Measurements from ENCODE around the gene ZFR. TPM values are rescaled to one million over a fixed set of nuclear protein-coding genes. Genes with fewer than 3 reads are reported as not detected.

The ZFR gene
- polyA plus RNA-seq, 1 of the 3 experiments (the other 2 are of a cell fraction) = 24.6 TPM

DNA sequence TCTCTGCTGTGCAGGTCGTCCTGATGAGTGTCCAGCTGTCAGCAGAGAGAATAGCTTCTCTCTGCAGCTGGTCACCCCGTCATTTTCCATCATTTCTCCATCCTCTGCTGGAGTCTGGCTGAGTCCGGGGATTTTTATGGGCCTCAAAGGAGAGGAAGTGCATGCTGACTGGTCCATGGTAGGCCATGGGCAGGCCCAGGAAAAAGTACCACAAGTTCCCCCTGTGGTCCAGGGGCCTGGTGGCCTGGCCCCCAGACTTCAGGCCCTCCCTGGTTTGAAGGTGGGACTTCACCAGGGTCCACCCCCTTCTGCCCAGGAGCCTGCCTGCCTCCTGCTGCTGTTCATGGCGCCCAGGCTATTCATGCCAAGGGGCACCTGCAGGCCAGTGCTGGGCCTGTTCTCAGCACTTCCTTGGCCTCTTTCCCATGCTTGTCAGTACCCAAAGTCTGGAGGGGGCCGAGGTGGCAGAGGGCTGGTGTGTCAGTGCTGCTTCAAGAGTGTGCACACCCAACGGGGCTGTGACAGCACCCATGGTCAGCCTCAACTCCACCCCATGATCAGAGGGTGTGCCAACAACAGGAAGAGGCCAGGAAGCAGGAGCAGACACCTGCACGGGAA lies 124.5 kb downstream of the ZFR start:
- no peaks in the 10 kb centered on the region for H3K9me3 ChIP-seq
- POLR2A ChIA-PET = no interaction called here
- 54% methylated on average over 5 of the region's 7 CpGs for WGBS (ENCODE audit: low lambda C conversion rate)
- H3F3A ChIP-seq (replicated peaks; ENCODE audit: insufficient read depth) = no peaks in the 10 kb centered on the region
- DNase-seq = no peak
- no peak overlapping the region for H3K4me2 ChIP-seq
- CTCF ChIA-PET = interaction anchor here (4.2 kb wide), 1 partner anchor 9 kb away, joined by 26 read pairs; no protein-coding TSS in a partner anchor
- no peaks in the 10 kb centered on the region for H4K20me1 ChIP-seq (ENCODE audit: insufficient read depth)
- H3K27ac ChIP-seq (ENCODE audit: low read depth in 2 of 2, low read length in 1 of 2) = no peak overlapping the region
- H3K4me1 ChIP-seq (ENCODE audit: control insufficient read depth in 1 of 2, insufficient read depth in 2 of 2, low read depth in 1 of 2, low read length in 1 of 2) = no peaks in the 10 kb centered on the region
- H3K79me2 ChIP-seq (ENCODE audit: insufficient read depth) = no peaks in the 10 kb centered on the region
- no peak overlapping the region for H3K9ac ChIP-seq
- H3K27me3 ChIP-seq (ENCODE audit: insufficient read depth) = no peaks in the 10 kb centered on the region
- no peak for TF ChIP-seq USF2 (IDR thresholded peaks at IDR 0.05; ENCODE audit: borderline replicate concordance, low read depth, low read length)
- no peak overlapping the region for H3K4me3 ChIP-seq (ENCODE audit: low read depth in 2 of 2, low read length in 1 of 2)
- H3K9me2 ChIP-seq = no peaks in the 10 kb centered on the region
- no peak overlapping the region for H2AFZ ChIP-seq (ENCODE audit: low read depth)
- no peaks in the 10 kb centered on the region for H3K36me3 ChIP-seq (replicated peaks in 1 of 2; ENCODE audit: control insufficient read depth in 1 of 2, insufficient read depth in 2 of 2, low read length in 1 of 2)

- no peak for DNase-seq
- POLR2A ChIA-PET = no interaction called here
- TF ChIP-seq TCF12 (IDR thresholded peaks at IDR 0.05) (no peak), JUND (IDR thresholded peaks at IDR 0.05) (no peak)
- H3F3A ChIP-seq (replicated peaks; ENCODE audit: insufficient read depth) = peaks cover 4% of the 10 kb centered on the region
- H3K9ac ChIP-seq = no peak overlapping the region
- H2AFZ ChIP-seq (ENCODE audit: low read depth) = no peak overlapping the region
- H3K27ac ChIP-seq (ENCODE audit: low read depth in 2 of 2, low read length in 1 of 2) = no peak overlapping the region
- H3K9me2 ChIP-seq = no peaks in the 10 kb centered on the region
- H3K9me3 ChIP-seq = no peaks in the 10 kb centered on the region
- 96% methylated on average over 6 of the region's 7 CpGs for WGBS (ENCODE audit: low lambda C conversion rate)
- H3K4me3 ChIP-seq (ENCODE audit: low read depth in 2 of 2, low read length in 1 of 2) = no peak overlapping the region
- no peaks in the 10 kb centered on the region for H3K4me1 ChIP-seq (ENCODE audit: control insufficient read depth in 1 of 2, insufficient read depth in 2 of 2, low read depth in 1 of 2, low read length in 1 of 2)
- no peaks in the 10 kb centered on the region for H3K79me2 ChIP-seq (ENCODE audit: insufficient read depth)
- H3K36me3 ChIP-seq (replicated peaks in 1 of 2; ENCODE audit: control insufficient read depth in 1 of 2, insufficient read depth in 2 of 2, low read length in 1 of 2) = no peaks in the 10 kb centered on the region
- no peaks in the 10 kb centered on the region for H3K27me3 ChIP-seq (ENCODE audit: insufficient read depth)
- CTCF ChIA-PET = interaction anchor here (4.2 kb wide), 1 partner anchor 10 kb away, joined by 26 read pairs; no protein-coding TSS in a partner anchor
- no peaks in the 10 kb centered on the region for H4K20me1 ChIP-seq (ENCODE audit: insufficient read depth)
- no peak overlapping the region for H3K4me2 ChIP-seq
These were observed 125.1 kb downstream of the ZFR start for GRCh38 chr5:32319392-32319791.

- DNase-seq = no peak
- Histone ChIP-seq H3K27ac (ENCODE audit: low read depth in 2 of 2, low read length in 1 of 2) (no peak overlapping the region), H4K20me1 (ENCODE audit: insufficient read depth) (no peaks in the 10 kb centered on the region), H3K4me2 (no peak overlapping the region), H3K79me2 (ENCODE audit: insufficient read depth) (peaks cover under 1% of the 10 kb centered on the region), H3K4me1 (ENCODE audit: control insufficient read depth in 1 of 2, insufficient read depth in 2 of 2, low read depth in 1 of 2, low read length in 1 of 2) (no peaks in the 10 kb centered on the region), H3K9ac (no peak overlapping the region), H3K4me3 (ENCODE audit: low read depth in 2 of 2, low read length in 1 of 2) (no peak overlapping the region), H3K9me3 (no peaks in the 10 kb centered on the region), H3F3A (replicated peaks; ENCODE audit: insufficient read depth) (peaks cover 5% of the 10 kb centered on the region), H3K27me3 (ENCODE audit: insufficient read depth) (no peaks in the 10 kb centered on the region), H2AFZ (ENCODE audit: low read depth) (no peak overlapping the region), H3K9me2 (no peaks in the 10 kb centered on the region), H3K36me3 (replicated peaks in 1 of 2; ENCODE audit: control insufficient read depth in 1 of 2, insufficient read depth in 2 of 2, low read length in 1 of 2) (no peaks in the 10 kb centered on the region)
- CTCF ChIA-PET = interaction anchor here (4.2 kb wide), 1 partner anchor 12 kb away, joined by 26 read pairs; no protein-coding TSS in a partner anchor
- POLR2A ChIA-PET = no interaction called here
- 63% methylated on average over 2 of the region's 7 CpGs for WGBS (ENCODE audit: low lambda C conversion rate)
- no peak for TF ChIP-seq TCF12 (IDR thresholded peaks at IDR 0.05)
- no peak for TF ChIP-seq ELF1 (IDR thresholded peaks at IDR 0.05)
- TF ChIP-seq EZH2phosphoT487 (IDR thresholded peaks at IDR 0.05; ENCODE audit: borderline replicate concordance, low read depth) = no peak
- TF ChIP-seq USF2 (IDR thresholded peaks at IDR 0.05; ENCODE audit: borderline replicate concordance, low read depth, low read length) = no peak
- no peak for TF ChIP-seq TAF1 (IDR thresholded peaks at IDR 0.05; ENCODE audit: borderline replicate concordance, low read depth, low read length)
- TF ChIP-seq, protein P1, sequence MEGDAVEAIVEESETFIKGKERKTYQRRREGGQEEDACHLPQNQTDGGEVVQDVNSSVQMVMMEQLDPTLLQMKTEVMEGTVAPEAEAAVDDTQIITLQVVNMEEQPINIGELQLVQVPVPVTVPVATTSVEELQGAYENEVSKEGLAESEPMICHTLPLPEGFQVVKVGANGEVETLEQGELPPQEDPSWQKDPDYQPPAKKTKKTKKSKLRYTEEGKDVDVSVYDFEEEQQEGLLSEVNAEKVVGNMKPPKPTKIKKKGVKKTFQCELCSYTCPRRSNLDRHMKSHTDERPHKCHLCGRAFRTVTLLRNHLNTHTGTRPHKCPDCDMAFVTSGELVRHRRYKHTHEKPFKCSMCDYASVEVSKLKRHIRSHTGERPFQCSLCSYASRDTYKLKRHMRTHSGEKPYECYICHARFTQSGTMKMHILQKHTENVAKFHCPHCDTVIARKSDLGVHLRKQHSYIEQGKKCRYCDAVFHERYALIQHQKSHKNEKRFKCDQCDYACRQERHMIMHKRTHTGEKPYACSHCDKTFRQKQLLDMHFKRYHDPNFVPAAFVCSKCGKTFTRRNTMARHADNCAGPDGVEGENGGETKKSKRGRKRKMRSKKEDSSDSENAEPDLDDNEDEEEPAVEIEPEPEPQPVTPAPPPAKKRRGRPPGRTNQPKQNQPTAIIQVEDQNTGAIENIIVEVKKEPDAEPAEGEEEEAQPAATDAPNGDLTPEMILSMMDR (IDR thresholded peaks at IDR 0.05) = no peak
- TF ChIP-seq, protein P2, sequence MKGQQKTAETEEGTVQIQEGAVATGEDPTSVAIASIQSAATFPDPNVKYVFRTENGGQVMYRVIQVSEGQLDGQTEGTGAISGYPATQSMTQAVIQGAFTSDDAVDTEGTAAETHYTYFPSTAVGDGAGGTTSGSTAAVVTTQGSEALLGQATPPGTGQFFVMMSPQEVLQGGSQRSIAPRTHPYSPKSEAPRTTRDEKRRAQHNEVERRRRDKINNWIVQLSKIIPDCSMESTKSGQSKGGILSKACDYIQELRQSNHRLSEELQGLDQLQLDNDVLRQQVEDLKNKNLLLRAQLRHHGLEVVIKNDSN (IDR thresholded peaks at IDR 0.05; ENCODE audit: borderline replicate concordance, low read depth) = no peak
- TF ChIP-seq, protein P3, sequence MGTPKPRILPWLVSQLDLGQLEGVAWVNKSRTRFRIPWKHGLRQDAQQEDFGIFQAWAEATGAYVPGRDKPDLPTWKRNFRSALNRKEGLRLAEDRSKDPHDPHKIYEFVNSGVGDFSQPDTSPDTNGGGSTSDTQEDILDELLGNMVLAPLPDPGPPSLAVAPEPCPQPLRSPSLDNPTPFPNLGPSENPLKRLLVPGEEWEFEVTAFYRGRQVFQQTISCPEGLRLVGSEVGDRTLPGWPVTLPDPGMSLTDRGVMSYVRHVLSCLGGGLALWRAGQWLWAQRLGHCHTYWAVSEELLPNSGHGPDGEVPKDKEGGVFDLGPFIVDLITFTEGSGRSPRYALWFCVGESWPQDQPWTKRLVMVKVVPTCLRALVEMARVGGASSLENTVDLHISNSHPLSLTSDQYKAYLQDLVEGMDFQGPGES (IDR thresholded peaks at IDR 0.05; ENCODE audit: low read depth, low read length) = no peak
- TF ChIP-seq PBX3 (IDR thresholded peaks at IDR 0.05) = no peak
- TF ChIP-seq SIN3A (IDR thresholded peaks at IDR 0.05; ENCODE audit: borderline replicate concordance, low read depth, low read length) = no peak
- no peak for TF ChIP-seq FOSL2 (IDR thresholded peaks at IDR 0.05; ENCODE audit: borderline replicate concordance, low read depth)
- TF ChIP-seq FOXJ3 (CRISPR knock-in tag; IDR thresholded peaks at IDR 0.05) = no peak
These were observed 127.5 kb downstream of the ZFR start for GRCh38 chr5:32317041-32317440.
